Skeletal muscle cell (primary cell): Measurements from ENCODE around the gene SLC48A1.

ENCODE experiments used
- DNase-seq: peaks from one replicate; pipeline ENCODE4 v3.0.0-alpha.2; 2010; ENCODE audit warnings: low read depth
- H3K4me3 ChIP-seq: 2 replicates; pipeline ENCODE4 v1.5.1; 2011; ENCODE audit warnings: low read depth, mild to moderate bottlenecking, control low read depth, low read length, moderate library complexity

SLC48A1 gene

GRCh38 chr12:47773062-47773857 is at the start of gene SLC48A1:
Gene SLC48A1 (plus strand): TSS chr12:47773238. CDS start chr12:47773305, 67 bp downstream.
- DNase-seq = no peak
- H3K4me3 ChIP-seq = peak within 1 kb of the TSS; percentile 56

GRCh38 chr12:47725091-47725772 is 47.8 kb upstream of the SLC48A1 start, which contains the start of gene ENDOU:
Gene ENDOU (minus strand): TSS chr12:47725490. CDS start chr12:47725413, 77 bp downstream.
- DNase-seq = no peak

GRCh38 chr12:47725893-47726292 is 47.1 kb upstream of the SLC48A1 start:
- peak; percentile 57 for DNase-seq
- no peak overlapping the region for H3K4me3 ChIP-seq

More at GRCh38 chr12:47725091-47725772, 47.8 kb upstream of the SLC48A1 start, which contains the start of gene ENDOU:
- no peak within 1 kb of the TSS for H3K4me3 ChIP-seq

- no peak overlapping the region for H3K4me3 ChIP-seq
- no peak for DNase-seq
These were observed 43.8 kb upstream of the SLC48A1 start for GRCh38 chr12:47729233-47729632.

GRCh38 chr12:47730341-47730744 is 42.7 kb upstream of the SLC48A1 start:
- no peak for DNase-seq
- no peak overlapping the region for H3K4me3 ChIP-seq

- DNase-seq = no peak
- H3K4me3 ChIP-seq = no peak overlapping the region
These were observed 41.3 kb upstream of the SLC48A1 start for GRCh38 chr12:47731723-47732122.

GRCh38 chr12:47732504-47732903 is 40.5 kb upstream of the SLC48A1 start:
- no peak overlapping the region for H3K4me3 ChIP-seq
- no peak for DNase-seq

- no peak for DNase-seq
- H3K4me3 ChIP-seq = no peak overlapping the region
These were observed 39.9 kb upstream of the SLC48A1 start for GRCh38 chr12:47733142-47733541.

- H3K4me3 ChIP-seq = no peak overlapping the region
These were observed 38.1 kb upstream of the SLC48A1 start for GRCh38 chr12:47734725-47735480.

GRCh38 chr12:47735649-47736048 is 37.4 kb upstream of the SLC48A1 start:
- no peak for DNase-seq
- no peak overlapping the region for H3K4me3 ChIP-seq

More at GRCh38 chr12:47734725-47735480, 38.1 kb upstream of the SLC48A1 start:
- no peak for DNase-seq

GRCh38 chr12:47736216-47736615 is 36.8 kb upstream of the SLC48A1 start:
- H3K4me3 ChIP-seq = no peak overlapping the region
- DNase-seq = no peak

- DNase-seq = peak; percentile 45
- no peak overlapping the region for H3K4me3 ChIP-seq
These were observed 36.0 kb upstream of the SLC48A1 start for GRCh38 chr12:47736877-47737676.

- no peak for DNase-seq
- no peak overlapping the region for H3K4me3 ChIP-seq
These were observed 35.0 kb upstream of the SLC48A1 start for GRCh38 chr12:47737936-47738594.

GRCh38 chr12:47739297-47739696 is 33.7 kb upstream of the SLC48A1 start:
- no peak overlapping the region for H3K4me3 ChIP-seq
- no peak for DNase-seq

GRCh38 chr12:47739979-47740378 is 33.1 kb upstream of the SLC48A1 start:
- no peak overlapping the region for H3K4me3 ChIP-seq
- no peak for DNase-seq

GRCh38 chr12:47740606-47741339 is 32.3 kb upstream of the SLC48A1 start:
- no peak overlapping the region for H3K4me3 ChIP-seq
- no peak for DNase-seq

GRCh38 chr12:47741340-47741703 is 31.7 kb upstream of the SLC48A1 start:
- H3K4me3 ChIP-seq = no peak overlapping the region

GRCh38 chr12:47742253-47742825 is 30.7 kb upstream of the SLC48A1 start:
- no peak overlapping the region for H3K4me3 ChIP-seq
- DNase-seq = no peak

More at GRCh38 chr12:47741340-47741703, 31.7 kb upstream of the SLC48A1 start:
- DNase-seq = no peak
